Caco-2 (cell line): ENCODE data around the gene UBE3C. TPM values are rescaled to one million over a fixed set of nuclear protein-coding genes. Genes with fewer than 3 reads are reported as not detected.
A peak's percentile ranks its signal among the peaks of the same experiment; 100 is the strongest.
"Not testable (repeated sequence)": the region's sequence is repeated elsewhere in the genome, so short reads cannot be mapped to it uniquely, and the experiment has no call there.

Experiments used
- BruUV-seq: library from RNA; stranded (reverse); fragments of 400-500 nt; replicated peaks from 2 replicates; lab custom pipeline; 2021; lab: Mats Ljungman, UMichigan
- CTCF ChIA-PET: fragments of 300-600 bp; sonication (Branson Sonifier 250); formaldehyde crosslinking; loops from one replicate; lab custom pipeline; 2022; ENCODE audit warnings: antibody characterized with exemption; lab: Charles Lee
- POLR2A ChIA-PET: fragments of 300-600 bp; sonication (Branson Sonifier 250); formaldehyde crosslinking; loops from one replicate; lab custom pipeline; 2022; ENCODE audit warnings: antibody characterized with exemption; lab: Charles Lee
- DNase-seq, 2 experiments: peaks; one replicate each; pipeline versions ENCODE4 v3.0.0 to v3.0.0-alpha.2; 2020 to 2022
- H3K27me3 ChIP-seq: replicated peaks from 2 replicates; pipeline ENCODE4 v1.6.0; 2011; ENCODE audit warnings: low read length; ENCODE audit not compliant: control insufficient read depth, insufficient read depth
- H3K36me3 ChIP-seq: 2 replicates; pipeline ENCODE4 v1.5.1; 2011; ENCODE audit warnings: low read length; ENCODE audit not compliant: control insufficient read depth, insufficient read depth
- H3K4me1 ChIP-seq: fragments of 250-450 bp; sonication (Bioruptor Pico); 2 replicates; pipeline ENCODE4 v1.5.1; 2020; ENCODE audit warnings: mild to moderate bottlenecking
- H3K4me3 ChIP-seq: 2 replicates; pipeline ENCODE4 v1.5.1; 2011; ENCODE audit warnings: low read depth, mild to moderate bottlenecking, control low read depth, low read length
- H3K9me3 ChIP-seq: fragments of 250-450 bp; sonication (Bioruptor Pico); 2 replicates; pipeline ENCODE4 v1.5.1; 2020; ENCODE audit warnings: mild to moderate bottlenecking, moderate library complexity
- H3K27ac Mint-ChIP-seq: one replicate; pipeline ENCODE4 v1.8.0; 2022; ENCODE audit warnings: mixed read lengths; ENCODE audit not compliant: unreplicated experiment
- H3K27me3 Mint-ChIP-seq: one replicate; pipeline ENCODE4 v1.8.0; 2022; ENCODE audit warnings: mixed read lengths; ENCODE audit not compliant: insufficient read depth, unreplicated experiment
- H3K36me3 Mint-ChIP-seq: one replicate; pipeline ENCODE4 v1.8.0; 2022; ENCODE audit warnings: mild to moderate bottlenecking, mixed read lengths; ENCODE audit not compliant: insufficient read depth, unreplicated experiment
- H3K4me1 Mint-ChIP-seq: one replicate; pipeline ENCODE4 v1.8.0; 2022; ENCODE audit warnings: low read depth, mixed read lengths; ENCODE audit not compliant: unreplicated experiment
- H3K4me3 Mint-ChIP-seq: one replicate; pipeline ENCODE4 v1.8.0; 2022; ENCODE audit warnings: mild to moderate bottlenecking, moderate library complexity, mixed read lengths; ENCODE audit not compliant: unreplicated experiment
- H3K9me3 Mint-ChIP-seq: one replicate; pipeline ENCODE4 v1.8.0; 2022; ENCODE audit warnings: mixed read lengths; ENCODE audit not compliant: unreplicated experiment
- intact Hi-C: fragments of 100-400 bp; cut with micrococcal nuclease; formaldehyde crosslinking; loops from one replicate; pipeline ENCODE4 v1.10.0; 2022; ENCODE audit not compliant: unreplicated experiment
- total RNA-seq: library from RNA; stranded (reverse); gene quantifications from 2 replicates; pipeline ENCODE4 v1.2.3, GENCODE V29; 2022
- TF ChIP-seq, protein P1 (sequence below), 2 experiments: fragments of 200-600 bp in 1 of 2; IDR thresholded peaks; 1 replicate in 1 of 2; 2 replicates in 1 of 2; pipeline versions ENCODE4 v1.5.1 to v1.8.0; 2011 to 2022; ENCODE audit warnings: antibody characterized with exemption in 1 of 2, control low read depth in 1 of 2, inconsistent platforms in 1 of 2, low read depth in 1 of 2, low read length in 1 of 2, mild to moderate bottlenecking in 1 of 2, moderate library complexity in 1 of 2; ENCODE audit not compliant: insufficient read depth in 1 of 2, severe bottlenecking in 1 of 2, unreplicated experiment in 1 of 2

The UBE3C gene
- total RNA-seq, 1 experiment from 2014 or later: 76.1 TPM

DNA sequence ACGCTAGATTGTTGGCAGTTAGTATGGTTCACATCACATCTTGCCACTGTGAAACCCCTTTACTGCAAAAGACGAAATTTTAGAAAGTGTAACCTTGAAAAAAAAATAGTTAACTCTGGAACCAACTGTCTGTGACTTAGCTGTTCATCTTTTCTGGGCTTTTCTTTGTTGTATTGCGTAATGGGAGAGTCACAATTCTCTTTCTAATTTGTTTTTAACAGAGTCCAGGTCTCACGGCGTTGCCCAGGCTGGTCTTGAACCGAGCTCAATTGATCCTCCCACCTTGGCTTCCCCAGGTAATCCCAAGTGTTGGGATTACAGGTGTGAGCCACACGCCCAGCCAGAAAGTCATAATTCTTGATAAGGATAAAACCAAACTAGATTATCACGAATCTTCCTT lies 14.5 kb downstream of the UBE3C start:
- no peak overlapping the region for H3K4me3 ChIP-seq
- ChIA-PET CTCF (no interaction called here), POLR2A (no interaction called here)
- no peaks in the 10 kb centered on the region for H3K9me3 ChIP-seq
- no peaks in the 10 kb centered on the region for H3K36me3 ChIP-seq
- Mint-ChIP-seq H3K27me3 (no peaks in the 10 kb centered on the region), H3K4me1 (no peaks in the 10 kb centered on the region), H3K4me3 (no peak overlapping the region), H3K36me3 (peaks cover 10% of the 10 kb centered on the region), H3K27ac (peak overlapping the region; percentile 39), H3K9me3 (no peaks in the 10 kb centered on the region)
- no TSS peak for BruUV-seq
- H3K4me1 ChIP-seq: no peaks in the 10 kb centered on the region
- DNase-seq: no peak
- H3K27me3 ChIP-seq: no peaks in the 10 kb centered on the region
- intact Hi-C loops: no loop called here
- TF ChIP-seq, protein P1, sequence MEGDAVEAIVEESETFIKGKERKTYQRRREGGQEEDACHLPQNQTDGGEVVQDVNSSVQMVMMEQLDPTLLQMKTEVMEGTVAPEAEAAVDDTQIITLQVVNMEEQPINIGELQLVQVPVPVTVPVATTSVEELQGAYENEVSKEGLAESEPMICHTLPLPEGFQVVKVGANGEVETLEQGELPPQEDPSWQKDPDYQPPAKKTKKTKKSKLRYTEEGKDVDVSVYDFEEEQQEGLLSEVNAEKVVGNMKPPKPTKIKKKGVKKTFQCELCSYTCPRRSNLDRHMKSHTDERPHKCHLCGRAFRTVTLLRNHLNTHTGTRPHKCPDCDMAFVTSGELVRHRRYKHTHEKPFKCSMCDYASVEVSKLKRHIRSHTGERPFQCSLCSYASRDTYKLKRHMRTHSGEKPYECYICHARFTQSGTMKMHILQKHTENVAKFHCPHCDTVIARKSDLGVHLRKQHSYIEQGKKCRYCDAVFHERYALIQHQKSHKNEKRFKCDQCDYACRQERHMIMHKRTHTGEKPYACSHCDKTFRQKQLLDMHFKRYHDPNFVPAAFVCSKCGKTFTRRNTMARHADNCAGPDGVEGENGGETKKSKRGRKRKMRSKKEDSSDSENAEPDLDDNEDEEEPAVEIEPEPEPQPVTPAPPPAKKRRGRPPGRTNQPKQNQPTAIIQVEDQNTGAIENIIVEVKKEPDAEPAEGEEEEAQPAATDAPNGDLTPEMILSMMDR (IDR thresholded peaks at IDR 0.05; ENCODE audit: insufficient read depth in 1 of 2, low read depth in 1 of 2, low read length in 1 of 2, severe bottlenecking in 1 of 2, unreplicated experiment in 1 of 2): no peak

- no peak overlapping the region for H3K27ac Mint-ChIP-seq
- POLR2A ChIA-PET: no interaction called here
- DNase-seq: no peak
- intact Hi-C loops: no loop called here
- H3K9me3 Mint-ChIP-seq: no peaks in the 10 kb centered on the region
- Histone ChIP-seq H3K27me3 (no peaks in the 10 kb centered on the region), H3K4me1 (no peaks in the 10 kb centered on the region), H3K9me3 (no peaks in the 10 kb centered on the region), H3K4me3 (no peak overlapping the region), H3K36me3 (no peaks in the 10 kb centered on the region)
- H3K4me1 Mint-ChIP-seq: no peaks in the 10 kb centered on the region
- TF ChIP-seq, protein P1 (IDR thresholded peaks at IDR 0.05; ENCODE audit: insufficient read depth in 1 of 2, low read depth in 1 of 2, low read length in 1 of 2, severe bottlenecking in 1 of 2, unreplicated experiment in 1 of 2): no peak
- CTCF ChIA-PET: no interaction called here
- no peak overlapping the region for H3K4me3 Mint-ChIP-seq
- peaks cover 15% of the 10 kb centered on the region for H3K36me3 Mint-ChIP-seq
- no TSS peak for BruUV-seq
- no peaks in the 10 kb centered on the region for H3K27me3 Mint-ChIP-seq
Measured at GRCh38 chr7:157155959-157156358, 17.2 kb downstream of the UBE3C start.

DNA sequence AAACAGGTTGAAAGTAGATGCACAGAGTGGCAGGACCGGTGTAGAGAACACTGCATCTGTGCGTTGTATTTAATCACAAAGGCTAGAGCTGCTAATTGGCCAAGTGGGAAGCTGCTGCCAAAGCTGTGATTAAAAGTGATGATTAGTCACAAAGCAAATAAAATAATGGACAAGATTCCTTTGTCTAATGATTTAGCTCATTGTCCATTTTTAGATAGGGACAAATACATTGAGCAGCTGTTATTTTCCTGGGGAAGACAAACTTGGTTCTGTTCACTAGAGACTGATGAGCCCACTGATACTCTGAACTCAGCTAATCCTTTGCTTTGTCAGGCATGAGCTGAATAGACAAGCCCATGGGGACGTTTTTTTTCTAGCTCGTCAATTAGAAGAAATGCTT lies 19.7 kb downstream of the UBE3C start:
- intact Hi-C loops: no loop called here
- no TSS peak for BruUV-seq
- no peaks in the 10 kb centered on the region for H3K27me3 Mint-ChIP-seq
- TF ChIP-seq, protein P1 (IDR thresholded peaks at IDR 0.05; ENCODE audit: insufficient read depth in 1 of 2, low read depth in 1 of 2, low read length in 1 of 2, severe bottlenecking in 1 of 2, unreplicated experiment in 1 of 2): no peak
- Histone ChIP-seq H3K36me3 (no peaks in the 10 kb centered on the region), H3K27me3 (no peaks in the 10 kb centered on the region), H3K9me3 (no peaks in the 10 kb centered on the region), H3K4me1 (no peaks in the 10 kb centered on the region), H3K4me3 (no peak overlapping the region)
- ChIA-PET CTCF (interaction anchor here (0.6 kb wide), 1 partner anchor 1558 kb away, joined by 4 read pairs; no protein-coding TSS in a partner anchor), POLR2A (interaction anchor here (0.6 kb wide), 1 partner anchor 265 kb away, joined by 3 read pairs; no protein-coding TSS in a partner anchor)
- no peak overlapping the region for H3K4me3 Mint-ChIP-seq
- peaks cover 19% of the 10 kb centered on the region for H3K36me3 Mint-ChIP-seq
- no peaks in the 10 kb centered on the region for H3K4me1 Mint-ChIP-seq
- H3K9me3 Mint-ChIP-seq: no peaks in the 10 kb centered on the region
- no peak overlapping the region for H3K27ac Mint-ChIP-seq
- DNase-seq: no peak

DNA sequence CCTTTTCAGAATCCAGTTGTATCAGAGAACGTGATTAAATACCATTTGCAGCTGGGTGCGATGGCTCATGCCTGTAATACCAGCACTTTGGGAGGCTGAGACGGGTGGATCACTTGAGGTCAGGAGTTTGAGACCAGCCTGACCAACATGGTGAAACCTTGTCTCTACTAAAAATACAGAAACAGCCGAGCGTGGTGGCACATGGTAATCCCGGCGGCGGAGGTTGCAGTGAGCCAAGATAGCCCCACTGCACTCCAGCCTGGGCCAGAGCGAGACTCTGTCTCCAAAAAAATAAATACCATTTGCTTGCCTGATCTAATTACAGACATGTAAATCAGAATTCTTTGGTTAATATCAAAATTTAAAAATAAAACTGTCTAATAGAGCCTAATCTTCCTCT lies 20.8 kb downstream of the UBE3C start:
- H3K4me1 ChIP-seq, H3K36me3 ChIP-seq, intact Hi-C loops, POLR2A ChIA-PET, H3K4me3 Mint-ChIP-seq, H3K4me1 Mint-ChIP-seq, H3K9me3 Mint-ChIP-seq, H3K27me3 Mint-ChIP-seq, CTCF ChIA-PET, H3K27ac Mint-ChIP-seq, H3K27me3 ChIP-seq, BruUV-seq, H3K9me3 ChIP-seq, DNase-seq, H3K4me3 ChIP-seq: not testable (repeated sequence)
- H3K36me3 Mint-ChIP-seq: peaks cover 24% of the 10 kb centered on the region
